Gastrocnemius medialis (tissue), 4 donors: ENCODE data around the gene PLIN5. TPM values are rescaled to one million over a fixed set of nuclear protein-coding genes. Genes with fewer than 3 reads are reported as not detected.
"Not testable (repeated sequence)": the region's sequence is repeated elsewhere in the genome, so short reads cannot be mapped to it uniquely, and the experiment has no call there.

Experiments
- ATAC-seq, 2 donors: fragments of 150-250 bp; one replicate each; pipeline ENCODE4 v1.9.1; 2016
- DNase-seq, 2 donors: peaks; one replicate each; pipeline ENCODE4 v3.0.0-alpha.2; 2019
- H3K27ac ChIP-seq, 4 donors: fragments of 200-600 bp; sonication (generic); 1 replicate in 1 of 4; 2 replicates in 3 of 4; pipeline ENCODE4 v1.5.1; 2016 to 2018; ENCODE audit warnings: mild to moderate bottlenecking in 2 of 4, moderate library complexity in 1 of 4
- H3K27me3 ChIP-seq, 3 donors: fragments of 200-600 bp; sonication (generic) in 2 of 3; 1 replicate in 1 of 3; 2 replicates in 2 of 3; pipeline versions ENCODE4 v1.5.1 to v1.6.0; 2016 to 2019; ENCODE audit warnings: mild to moderate bottlenecking in 1 of 3, moderate library complexity in 1 of 3
- H3K36me3 ChIP-seq, 2 donors: fragments of 200-600 bp; sonication (generic) in 1 of 2; one replicate each; pipeline ENCODE4 v1.5.1; 2017 to 2018
- H3K4me1 ChIP-seq, 2 donors: fragments of 200-600 bp; sonication (generic) in 1 of 2; one replicate each; pipeline ENCODE4 v1.5.1; 2016 to 2017; ENCODE audit warnings: mild to moderate bottlenecking in 2 of 2
- H3K4me3 ChIP-seq, 4 donors: fragments of 200-600 bp; sonication (generic) in 3 of 4; 1 replicate in 1 of 4; 2 replicates in 3 of 4; pipeline ENCODE4 v1.5.1; 2016 to 2019; ENCODE audit warnings: mild to moderate bottlenecking in 2 of 4
- H3K9me3 ChIP-seq, 3 donors: fragments of 200-600 bp; sonication (generic) in 2 of 3; 1 replicate in 1 of 3; 2 replicates in 2 of 3; pipeline ENCODE4 v1.5.1; 2016 to 2019
- POLR2A ChIP-seq, 2 donors: fragments of 450-650 bp; IDR thresholded peaks; one replicate each; pipeline ENCODE4 v1.6.1; 2017; ENCODE audit warnings: antibody characterized with exemption in 2 of 2, mild to moderate bottlenecking in 2 of 2, moderate library complexity in 2 of 2
- in situ Hi-C, 4 donors: fragments of 200-750 bp; cut with MboI; loops; one replicate each; pipeline versions ENCODE4 v1.15.0 to v1.8.0; 2017; ENCODE audit warnings: low sequenced_read_pairs in 4 of 4
- intact Hi-C: fragments of 100-400 bp; cut with DNase I; formaldehyde crosslinking; loops from one replicate; pipeline ENCODE4 v1.15.1; 2023; ENCODE audit warnings: low total_unique reads
- total RNA-seq, 4 donors: library from RNA; depleted of rRNA; stranded (reverse); fragments of >200 nt; gene quantifications; one replicate each; pipeline versions ENCODE4 v1.1.0 to v1.2.3, GENCODE V29; 2016
- TF ChIP-seq, protein P1 (sequence below), 5 experiments: fragments of 450-650 bp in 3 of 5; fragments of 200-600 bp in 2 of 5; sonication (generic) in 2 of 5; IDR thresholded peaks in 4 of 5; conservative IDR thresholded peaks in 1 of 5; 1 replicate in 4 of 5; 2 replicates in 1 of 5; pipeline ENCODE4 v1.5.1; 2016 to 2019; ENCODE audit warnings: antibody characterized with exemption in 5 of 5, mild to moderate bottlenecking in 3 of 5, moderate library complexity in 3 of 5

The PLIN5 gene
- total RNA-seq, 4 donors from 2014 or later: 23.5 to 127 (median 52.9) TPM

DNA sequence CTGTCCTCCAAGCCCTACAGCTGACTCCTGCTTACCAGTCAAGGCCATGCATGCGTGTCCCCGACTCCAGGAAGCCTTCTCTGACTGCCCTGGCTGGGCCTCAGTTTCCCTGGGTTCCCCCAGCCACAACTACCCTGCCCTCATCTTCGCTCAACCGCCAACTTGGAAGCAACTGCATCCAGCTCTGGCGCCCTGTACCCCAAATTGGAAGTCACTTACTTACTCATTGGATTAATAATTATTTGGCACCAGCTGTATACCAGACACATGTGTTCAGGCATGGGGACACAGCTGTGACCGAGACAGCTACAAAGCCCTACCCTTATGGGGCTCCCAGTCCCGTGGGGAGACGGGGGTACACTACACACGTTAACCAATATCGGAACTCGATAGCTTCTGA, 35.4 kb upstream of the PLIN5 start:
- Histone ChIP-seq H3K4me1 (no peaks in the 10 kb centered on the region), H3K9me3 (no peaks in the 10 kb centered on the region), H3K27me3 (peaks cover 0 to 2% (median 0%) of the 10 kb centered on the region in 3 donors), H3K36me3 (no peaks in the 10 kb centered on the region), H3K27ac (no peak overlapping the region), H3K4me3 (no peak overlapping the region)
- in situ Hi-C loops: loop anchor here in 1 of 4 donors (10.0 kb wide), 1 partner anchor 64 kb away; the partner anchor contains the start of gene TNFAIP8L1
- intact Hi-C loops: no loop called here
- no peak for TF ChIP-seq POLR2A (IDR thresholded peaks at IDR 0.05)
- TF ChIP-seq, protein P1, sequence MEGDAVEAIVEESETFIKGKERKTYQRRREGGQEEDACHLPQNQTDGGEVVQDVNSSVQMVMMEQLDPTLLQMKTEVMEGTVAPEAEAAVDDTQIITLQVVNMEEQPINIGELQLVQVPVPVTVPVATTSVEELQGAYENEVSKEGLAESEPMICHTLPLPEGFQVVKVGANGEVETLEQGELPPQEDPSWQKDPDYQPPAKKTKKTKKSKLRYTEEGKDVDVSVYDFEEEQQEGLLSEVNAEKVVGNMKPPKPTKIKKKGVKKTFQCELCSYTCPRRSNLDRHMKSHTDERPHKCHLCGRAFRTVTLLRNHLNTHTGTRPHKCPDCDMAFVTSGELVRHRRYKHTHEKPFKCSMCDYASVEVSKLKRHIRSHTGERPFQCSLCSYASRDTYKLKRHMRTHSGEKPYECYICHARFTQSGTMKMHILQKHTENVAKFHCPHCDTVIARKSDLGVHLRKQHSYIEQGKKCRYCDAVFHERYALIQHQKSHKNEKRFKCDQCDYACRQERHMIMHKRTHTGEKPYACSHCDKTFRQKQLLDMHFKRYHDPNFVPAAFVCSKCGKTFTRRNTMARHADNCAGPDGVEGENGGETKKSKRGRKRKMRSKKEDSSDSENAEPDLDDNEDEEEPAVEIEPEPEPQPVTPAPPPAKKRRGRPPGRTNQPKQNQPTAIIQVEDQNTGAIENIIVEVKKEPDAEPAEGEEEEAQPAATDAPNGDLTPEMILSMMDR (IDR thresholded peaks at IDR 0.05 in 4 of 5, conservative IDR thresholded peaks at IDR 0.05 in 1 of 5): no peak
- no peak for DNase-seq
- ATAC-seq: no peak

DNA sequence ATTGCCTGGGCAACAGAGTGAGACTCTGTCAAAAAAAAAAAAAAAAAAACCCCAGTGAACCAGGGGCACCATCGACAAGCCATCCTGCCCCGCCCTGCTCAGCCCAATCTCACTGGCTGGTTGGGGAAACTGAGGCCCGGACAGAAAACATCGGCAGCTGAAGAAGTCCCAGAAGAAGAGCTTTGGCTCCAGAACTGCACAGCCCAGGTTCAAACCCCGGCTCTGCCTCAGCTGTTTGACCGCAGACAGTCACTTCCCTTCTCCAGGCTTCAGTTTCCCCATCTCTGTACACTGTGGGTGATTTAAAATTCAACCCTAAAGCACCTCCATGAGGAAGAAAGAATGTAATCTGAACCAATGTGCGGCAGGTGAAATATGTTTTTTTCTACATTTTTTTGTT, 33.9 kb upstream of the PLIN5 start:
- Histone ChIP-seq H3K36me3 (no peaks in the 10 kb centered on the region), H3K27me3 (no peaks in the 10 kb centered on the region), H3K4me3 (no peak overlapping the region), H3K27ac (no peak overlapping the region), H3K4me1 (no peaks in the 10 kb centered on the region), H3K9me3 (no peaks in the 10 kb centered on the region)
- in situ Hi-C loops (no loop called here), intact Hi-C loops (no loop called here)
- no peak for TF ChIP-seq POLR2A (IDR thresholded peaks at IDR 0.05)
- TF ChIP-seq, protein P1 (IDR thresholded peaks at IDR 0.05 in 4 of 5, conservative IDR thresholded peaks at IDR 0.05 in 1 of 5): no peak
- ATAC-seq (no peak), DNase-seq (no peak)

GRCh38 chr19:4567584-4568071, 32.6 kb upstream of the PLIN5 start:
- H3K27ac ChIP-seq: peak overlapping the region in 2 of 4 donors; percentile 39 to 52
- no peak overlapping the region for H3K4me3 ChIP-seq
- no peak for TF ChIP-seq POLR2A (IDR thresholded peaks at IDR 0.05)
- TF ChIP-seq, protein P1 (IDR thresholded peaks at IDR 0.05 in 4 of 5, conservative IDR thresholded peaks at IDR 0.05 in 1 of 5): peak; percentile 50 to 80 (median 68)
- H3K9me3 ChIP-seq: no peaks in the 10 kb centered on the region
- in situ Hi-C loops: no loop called here
- ATAC-seq (peak; percentile 13 to 22), DNase-seq (no peak)
- H3K4me1 ChIP-seq: no peaks in the 10 kb centered on the region
- intact Hi-C loops: no loop called here
- no peaks in the 10 kb centered on the region for H3K27me3 ChIP-seq
- no peaks in the 10 kb centered on the region for H3K36me3 ChIP-seq

DNA sequence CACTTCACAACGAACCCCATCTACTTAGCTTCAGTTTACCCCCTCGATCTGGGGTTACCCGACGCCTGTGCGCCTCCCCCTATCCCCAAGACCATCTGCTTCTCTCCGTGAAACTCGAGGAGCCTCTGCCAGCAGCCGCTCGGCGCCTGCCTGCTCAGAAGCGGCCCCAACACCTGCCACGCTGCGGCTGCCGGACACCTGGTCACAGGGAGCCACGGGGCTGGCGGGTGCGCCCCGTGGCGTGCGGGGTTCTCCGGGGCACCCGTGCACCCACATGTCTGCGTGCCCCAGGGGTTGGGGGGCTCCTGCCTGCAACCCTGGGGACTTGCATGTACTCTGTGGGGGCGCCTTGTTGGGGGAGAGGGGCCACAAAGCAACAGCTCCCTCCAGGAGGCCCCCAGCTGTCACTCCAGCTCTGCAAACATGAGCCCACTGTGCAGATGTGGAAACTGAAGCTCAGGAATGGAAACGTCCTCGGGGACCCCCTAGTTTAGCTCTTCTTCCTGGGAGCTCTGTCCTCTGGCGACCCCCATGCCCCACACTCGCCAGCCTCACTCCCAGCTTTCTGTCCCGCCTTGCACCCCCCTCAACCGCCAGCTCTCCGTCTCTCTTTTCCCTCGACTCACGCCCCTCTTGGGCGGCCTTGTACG, 31.5 kb upstream of the PLIN5 start:
- intact Hi-C loops: no loop called here
- H3K4me1 ChIP-seq: no peaks in the 10 kb centered on the region
- peak overlapping the region in 2 of 4 donors; percentile 39 to 52 for H3K27ac ChIP-seq
- no peaks in the 10 kb centered on the region for H3K9me3 ChIP-seq
- H3K36me3 ChIP-seq: no peaks in the 10 kb centered on the region
- no peaks in the 10 kb centered on the region for H3K27me3 ChIP-seq
- no peak for DNase-seq
- no peak for ATAC-seq
- TF ChIP-seq, protein P1 (IDR thresholded peaks at IDR 0.05 in 4 of 5, conservative IDR thresholded peaks at IDR 0.05 in 1 of 5): no peak
- TF ChIP-seq POLR2A (IDR thresholded peaks at IDR 0.05): no peak
- no peak overlapping the region for H3K4me3 ChIP-seq
- in situ Hi-C loops: no loop called here

GRCh38 chr19:4563562-4563961, 28.5 kb upstream of the PLIN5 start:
- H3K36me3 ChIP-seq, H3K27ac ChIP-seq, H3K4me1 ChIP-seq, H3K27me3 ChIP-seq, in situ Hi-C loops, intact Hi-C loops, H3K9me3 ChIP-seq, DNase-seq, H3K4me3 ChIP-seq: not testable (repeated sequence)
- ATAC-seq: peak in 1 of 2 donors; percentile 10

DNA sequence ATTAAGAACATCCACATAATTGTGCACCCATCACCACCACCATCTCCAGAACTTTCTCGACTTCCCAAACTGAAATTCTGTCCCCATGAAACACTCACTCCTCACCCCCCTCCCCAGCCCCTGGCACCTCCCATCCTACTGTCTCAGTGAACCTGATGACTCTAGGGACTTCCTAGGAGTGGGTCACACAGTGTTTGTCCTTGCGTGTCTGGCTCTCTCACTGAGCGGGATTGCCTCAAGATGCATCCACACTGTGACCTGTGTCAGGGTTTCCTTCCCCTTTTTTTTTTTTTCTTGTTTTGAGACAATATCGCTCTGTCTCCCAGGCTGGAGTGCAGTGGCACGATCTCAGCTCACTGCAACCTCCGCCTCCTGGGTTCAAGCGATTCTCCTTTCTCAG, 27.1 kb upstream of the PLIN5 start:
- ATAC-seq, H3K9me3 ChIP-seq, H3K27me3 ChIP-seq, in situ Hi-C loops, H3K4me3 ChIP-seq, H3K36me3 ChIP-seq, intact Hi-C loops, H3K4me1 ChIP-seq, DNase-seq: not testable (repeated sequence)
- peak overlapping the region in 1 of 4 donors; percentile 43 for H3K27ac ChIP-seq
